ENCODE data around the gene SLC18B1. TPM values are rescaled to one million over a fixed set of nuclear protein-coding genes. Genes with fewer than 3 reads are reported as not detected.

Gene SLC18B1
- total and polyA plus RNA-seq, 4 experiments from 2014 or later: 11.6 to 19.5 (median 14.2) TPM

DNA sequence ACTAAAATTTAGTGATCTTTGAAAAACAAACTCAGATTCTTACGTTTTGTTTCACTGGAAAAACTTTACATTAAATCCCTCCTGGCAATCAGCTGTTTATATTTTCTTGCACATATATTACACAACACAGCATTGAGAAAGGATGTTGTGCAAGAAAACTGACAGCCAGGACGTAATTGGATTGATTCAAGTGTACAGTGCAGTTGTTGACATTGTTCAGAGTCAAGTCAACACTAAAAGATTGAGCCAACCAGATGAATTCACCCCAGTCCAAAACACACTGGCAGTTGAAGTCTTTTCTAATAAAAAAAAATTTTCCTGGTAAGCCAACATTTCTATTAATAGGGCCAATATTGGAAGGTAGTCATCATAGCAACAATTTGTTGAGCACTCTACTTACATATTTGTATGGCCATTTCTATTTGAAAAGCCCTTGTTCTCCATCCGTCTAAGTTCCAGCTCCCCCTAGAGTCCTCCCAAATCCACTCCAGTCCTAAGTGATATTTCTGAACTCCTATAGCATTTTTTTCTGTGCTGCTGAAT, 63.7 kb downstream of the SLC18B1 start:
- Mint-ChIP-seq H3K4me3 (no peak overlapping the region), H3K4me1 (peaks cover 0 to 10% (median 8%) of the 10 kb centered on the region in 4 donors), H3K27ac (no peak overlapping the region), H3K27me3 (peaks cover 1 to 2% of the 10 kb centered on the region in 2 donors), H3K36me3 (peaks cover 0 to 3% of the 10 kb centered on the region in 2 donors), H3K9me3 (peaks cover 0 to 12% (median 3%) of the 10 kb centered on the region in 8 donors)
- no peaks in the 10 kb centered on the region for H3K36me3 ChIP-seq (ENCODE audit: insufficient read depth, low read length)
- CTCF ChIA-PET (ENCODE audit: partially characterized antibody): no interaction called here
- no peaks in the 10 kb centered on the region for H3K4me1 ChIP-seq (ENCODE audit: insufficient read depth, low read length)
- H3K4me3 ChIP-seq (ENCODE audit: low read length in 2 of 2): no peak overlapping the region
- no peak overlapping the region for H3K27ac ChIP-seq (ENCODE audit: low read depth, low read length)
- POLR2A ChIA-PET (ENCODE audit: partially characterized antibody): no interaction called here
- H3K27me3 ChIP-seq (ENCODE audit: insufficient read depth, low read length): no peaks in the 10 kb centered on the region
- no peak for DNase-seq
- no peaks in the 10 kb centered on the region for H3K9me3 ChIP-seq (ENCODE audit: control insufficient read depth in 1 of 2, low read length in 2 of 2)
- intact Hi-C loops (cut with micrococcal nuclease): no loop called here

DNA sequence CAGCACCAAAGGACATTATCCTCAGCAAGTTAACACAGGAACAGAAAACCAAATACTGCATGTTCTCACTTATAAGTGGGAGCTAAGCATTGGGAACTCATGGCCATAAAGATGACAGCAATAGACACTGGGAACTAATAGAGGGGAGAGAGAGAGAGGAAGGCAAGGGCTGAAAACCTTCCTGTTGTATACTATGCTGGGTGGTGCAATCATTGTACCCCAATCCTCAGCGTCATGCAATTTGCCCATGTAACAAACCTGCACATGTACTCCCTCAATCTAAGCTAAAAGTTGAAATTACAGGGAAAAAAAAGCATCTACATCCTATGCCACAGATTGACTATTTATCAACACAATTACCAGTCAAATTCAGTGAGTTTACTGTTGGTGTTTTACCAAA, 64.6 kb downstream of the SLC18B1 start:
- no peak overlapping the region for H3K27ac ChIP-seq (ENCODE audit: low read depth, low read length)
- peaks cover 0 to 10% (median 8%) of the 10 kb centered on the region in 4 donors for H3K4me1 Mint-ChIP-seq
- H3K27me3 Mint-ChIP-seq: peaks cover 1 to 2% of the 10 kb centered on the region in 2 donors
- CTCF ChIA-PET (ENCODE audit: partially characterized antibody): no interaction called here
- no peaks in the 10 kb centered on the region for H3K36me3 Mint-ChIP-seq
- intact Hi-C loops (cut with micrococcal nuclease): no loop called here
- no peak overlapping the region for H3K4me3 Mint-ChIP-seq
- no peaks in the 10 kb centered on the region for H3K9me3 ChIP-seq (ENCODE audit: control insufficient read depth in 1 of 2, low read length in 2 of 2)
- peaks cover 0 to 8% (median 0%) of the 10 kb centered on the region in 8 donors for H3K9me3 Mint-ChIP-seq
- POLR2A ChIA-PET (ENCODE audit: partially characterized antibody): no interaction called here
- no peaks in the 10 kb centered on the region for H3K36me3 ChIP-seq (ENCODE audit: insufficient read depth, low read length)
- H3K4me1 ChIP-seq (ENCODE audit: insufficient read depth, low read length): no peaks in the 10 kb centered on the region
- H3K4me3 ChIP-seq (ENCODE audit: low read length in 2 of 2): no peak overlapping the region
- no peak for DNase-seq
- H3K27ac Mint-ChIP-seq: no peak overlapping the region
- H3K27me3 ChIP-seq (ENCODE audit: insufficient read depth, low read length): no peaks in the 10 kb centered on the region

DNA sequence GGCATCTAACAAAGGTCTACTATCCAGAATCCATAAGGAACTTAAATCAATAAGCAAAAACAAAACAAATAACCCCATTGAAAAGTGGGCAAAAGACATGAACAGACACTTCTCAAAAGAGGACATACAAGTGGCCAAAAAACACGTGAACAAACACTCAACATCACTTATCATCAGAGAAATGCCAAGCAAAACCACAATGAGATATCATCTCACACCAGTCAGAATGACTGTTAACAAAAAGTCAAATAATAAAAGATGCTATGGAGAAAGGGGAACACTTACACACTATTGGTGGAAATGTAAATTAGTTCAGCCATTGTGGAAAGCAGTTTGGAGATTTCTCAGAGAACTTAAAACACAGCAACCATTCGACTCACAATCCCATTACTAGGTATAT, 65.2 kb downstream of the SLC18B1 start:
- H3K9me3 Mint-ChIP-seq: peaks cover 0 to 2% (median 0%) of the 10 kb centered on the region in 8 donors
- H3K4me1 Mint-ChIP-seq: peaks cover 0 to 10% (median 8%) of the 10 kb centered on the region in 4 donors
- no peaks in the 10 kb centered on the region for H3K27me3 ChIP-seq (ENCODE audit: insufficient read depth, low read length)
- H3K9me3 ChIP-seq (ENCODE audit: control insufficient read depth in 1 of 2, low read length in 2 of 2): no peaks in the 10 kb centered on the region
- H3K4me3 ChIP-seq (ENCODE audit: low read length in 2 of 2): no peak overlapping the region
- intact Hi-C loops (cut with micrococcal nuclease): no loop called here
- H3K27me3 Mint-ChIP-seq: peaks cover 0 to 1% of the 10 kb centered on the region in 2 donors
- no peaks in the 10 kb centered on the region for H3K4me1 ChIP-seq (ENCODE audit: insufficient read depth, low read length)
- H3K4me3 Mint-ChIP-seq: no peak overlapping the region
- DNase-seq: no peak
- POLR2A ChIA-PET (ENCODE audit: partially characterized antibody): no interaction called here
- H3K36me3 ChIP-seq (ENCODE audit: insufficient read depth, low read length): no peaks in the 10 kb centered on the region
- CTCF ChIA-PET (ENCODE audit: partially characterized antibody): no interaction called here
- no peaks in the 10 kb centered on the region for H3K36me3 Mint-ChIP-seq
- no peak overlapping the region for H3K27ac ChIP-seq (ENCODE audit: low read depth, low read length)
- H3K27ac Mint-ChIP-seq: no peak overlapping the region

DNA sequence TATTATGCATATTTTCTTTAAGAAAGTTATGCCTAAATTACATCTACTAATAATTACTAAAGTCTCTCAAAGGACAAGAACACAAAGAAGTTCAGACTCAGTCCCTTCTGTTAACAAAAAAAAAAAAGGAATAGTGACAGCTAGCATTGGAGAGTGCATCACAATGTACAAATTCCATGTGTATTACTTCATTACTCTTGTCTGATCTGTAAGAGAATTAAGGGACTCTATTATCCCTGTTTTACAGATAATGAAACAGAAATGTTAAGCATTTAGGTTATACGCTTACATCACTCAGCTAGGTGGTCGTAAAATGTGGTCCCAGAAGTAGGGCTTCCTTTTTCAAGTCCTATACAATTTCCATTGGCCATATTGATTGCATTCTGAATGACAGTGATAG, 67.4 kb downstream of the SLC18B1 start:
- Mint-ChIP-seq H3K27me3 (no peaks in the 10 kb centered on the region), H3K4me3 (no peak overlapping the region), H3K36me3 (no peaks in the 10 kb centered on the region), H3K9me3 (no peaks in the 10 kb centered on the region), H3K4me1 (peaks cover 0 to 4% (median 2%) of the 10 kb centered on the region in 4 donors), H3K27ac (no peak overlapping the region)
- H3K27me3 ChIP-seq (ENCODE audit: insufficient read depth, low read length): no peaks in the 10 kb centered on the region
- H3K27ac ChIP-seq (ENCODE audit: low read depth, low read length): no peak overlapping the region
- no peak overlapping the region for H3K4me3 ChIP-seq (ENCODE audit: low read length in 2 of 2)
- intact Hi-C loops (cut with micrococcal nuclease): no loop called here
- no peaks in the 10 kb centered on the region for H3K9me3 ChIP-seq (ENCODE audit: control insufficient read depth in 1 of 2, low read length in 2 of 2)
- ChIA-PET CTCF (ENCODE audit: partially characterized antibody) (no interaction called here), POLR2A (ENCODE audit: partially characterized antibody) (no interaction called here)
- DNase-seq: no peak
- no peaks in the 10 kb centered on the region for H3K36me3 ChIP-seq (ENCODE audit: insufficient read depth, low read length)
- no peaks in the 10 kb centered on the region for H3K4me1 ChIP-seq (ENCODE audit: insufficient read depth, low read length)

DNA sequence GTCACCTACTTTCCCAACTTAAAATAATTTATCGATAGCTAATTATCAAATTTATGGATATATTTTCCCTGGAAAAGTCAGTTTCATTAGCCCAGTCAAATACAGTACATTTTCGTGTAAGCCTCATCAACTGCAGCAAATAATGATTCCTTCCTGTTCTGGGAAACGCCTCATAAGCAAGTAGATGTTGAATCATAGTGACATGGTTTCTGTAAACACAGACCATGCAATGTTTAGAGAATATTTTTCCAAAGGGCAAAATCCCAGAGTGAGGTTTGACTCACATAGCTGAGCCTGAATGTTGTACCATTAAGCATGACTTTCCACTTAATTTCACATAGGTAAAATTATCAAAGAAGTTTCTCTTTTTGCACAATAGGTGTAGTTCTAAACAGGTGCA, 67.9 kb downstream of the SLC18B1 start:
- intact Hi-C loops (cut with micrococcal nuclease): no loop called here

DNA sequence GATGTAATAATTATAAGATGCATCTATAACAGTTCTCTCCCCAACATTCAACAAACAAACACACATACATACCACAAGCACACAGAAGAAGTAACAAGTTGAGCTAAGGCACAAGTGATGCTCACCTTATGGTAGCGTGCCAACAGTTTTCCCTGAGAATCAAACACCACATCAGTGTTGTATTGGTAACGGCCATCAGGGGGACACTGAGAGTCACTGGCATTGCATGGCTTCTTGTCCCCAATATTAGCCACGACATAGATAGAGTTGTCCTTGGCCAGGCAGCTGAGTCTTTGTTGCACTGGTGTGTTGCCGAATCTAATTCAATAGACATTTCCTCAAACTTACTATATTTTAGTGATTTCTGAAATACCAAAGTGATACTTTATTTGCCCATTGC, 69.8 kb downstream of the SLC18B1 start:
- Histone ChIP-seq H3K27me3 (ENCODE audit: insufficient read depth, low read length) (no peaks in the 10 kb centered on the region), H3K36me3 (ENCODE audit: insufficient read depth, low read length) (no peaks in the 10 kb centered on the region), H3K4me1 (ENCODE audit: insufficient read depth, low read length) (no peaks in the 10 kb centered on the region), H3K4me3 (ENCODE audit: low read length in 2 of 2) (no peak overlapping the region), H3K27ac (ENCODE audit: low read depth, low read length) (no peak overlapping the region), H3K9me3 (ENCODE audit: control insufficient read depth in 1 of 2, low read length in 2 of 2) (no peaks in the 10 kb centered on the region)
- Mint-ChIP-seq H3K9me3 (no peaks in the 10 kb centered on the region), H3K36me3 (no peaks in the 10 kb centered on the region), H3K27me3 (peaks cover 0 to 1% of the 10 kb centered on the region in 2 donors), H3K4me1 (peaks cover 4 to 12% (median 7%) of the 10 kb centered on the region in 4 donors), H3K4me3 (no peak overlapping the region), H3K27ac (no peak overlapping the region)
- intact Hi-C loops (cut with micrococcal nuclease): no loop called here
- ChIA-PET CTCF (ENCODE audit: partially characterized antibody) (interaction anchor here (1.4 kb wide), 1 partner anchor 35 kb away, joined by 3 read pairs; no protein-coding TSS in a partner anchor), POLR2A (ENCODE audit: partially characterized antibody) (no interaction called here)
- no peak for DNase-seq

More for the DNA sequence above, 67.9 kb downstream of the SLC18B1 start:
- no peaks in the 10 kb centered on the region for H3K36me3 ChIP-seq (ENCODE audit: insufficient read depth, low read length)
- no peak for DNase-seq
- H3K4me3 ChIP-seq (ENCODE audit: low read length in 2 of 2): no peak overlapping the region
- Mint-ChIP-seq H3K36me3 (no peaks in the 10 kb centered on the region), H3K4me1 (peaks cover 4 to 9% (median 7%) of the 10 kb centered on the region in 4 donors), H3K4me3 (no peak overlapping the region), H3K27me3 (peaks cover 0 to under 1% of the 10 kb centered on the region in 2 donors), H3K27ac (no peak overlapping the region), H3K9me3 (no peaks in the 10 kb centered on the region)
- no peaks in the 10 kb centered on the region for H3K27me3 ChIP-seq (ENCODE audit: insufficient read depth, low read length)
- POLR2A ChIA-PET (ENCODE audit: partially characterized antibody): no interaction called here
- no peaks in the 10 kb centered on the region for H3K9me3 ChIP-seq (ENCODE audit: control insufficient read depth in 1 of 2, low read length in 2 of 2)
- CTCF ChIA-PET (ENCODE audit: partially characterized antibody): no interaction called here
- no peaks in the 10 kb centered on the region for H3K4me1 ChIP-seq (ENCODE audit: insufficient read depth, low read length)
- no peak overlapping the region for H3K27ac ChIP-seq (ENCODE audit: low read depth, low read length)

DNA sequence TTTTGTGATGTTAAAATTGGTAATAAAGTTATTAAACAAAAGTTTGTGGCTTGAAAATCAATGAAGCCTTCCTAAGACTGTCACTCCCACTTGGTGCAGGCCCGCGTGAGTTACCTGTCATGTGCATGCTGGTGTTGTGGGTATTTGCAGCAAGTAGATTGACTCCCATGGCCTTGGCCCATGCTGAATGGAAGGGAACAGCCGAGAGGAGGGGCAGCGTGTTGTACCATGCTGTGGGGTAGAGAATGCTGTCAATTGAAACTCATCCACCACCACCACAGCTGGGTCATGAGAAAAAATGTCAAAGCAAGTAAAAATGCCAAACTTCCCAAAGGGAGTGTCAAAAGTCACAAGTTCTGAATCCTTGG, 71.8 kb downstream of the SLC18B1 start:
- DNase-seq: no peak
- Histone ChIP-seq H3K4me1 (ENCODE audit: insufficient read depth, low read length) (no peaks in the 10 kb centered on the region), H3K4me3 (ENCODE audit: low read length in 2 of 2) (no peak overlapping the region), H3K36me3 (ENCODE audit: insufficient read depth, low read length) (no peaks in the 10 kb centered on the region), H3K27ac (ENCODE audit: low read depth, low read length) (no peak overlapping the region), H3K27me3 (ENCODE audit: insufficient read depth, low read length) (no peaks in the 10 kb centered on the region), H3K9me3 (ENCODE audit: control insufficient read depth in 1 of 2, low read length in 2 of 2) (no peaks in the 10 kb centered on the region)
- Mint-ChIP-seq H3K27ac (no peak overlapping the region), H3K36me3 (no peaks in the 10 kb centered on the region), H3K4me3 (no peak overlapping the region), H3K4me1 (peaks cover 4 to 12% (median 7%) of the 10 kb centered on the region in 4 donors), H3K9me3 (no peaks in the 10 kb centered on the region), H3K27me3 (peaks cover 0 to 1% of the 10 kb centered on the region in 2 donors)
- ChIA-PET POLR2A (ENCODE audit: partially characterized antibody) (no interaction called here), CTCF (ENCODE audit: partially characterized antibody) (no interaction called here)
- intact Hi-C loops (cut with micrococcal nuclease): no loop called here

Data from CD4-positive, alpha-beta memory T cell (primary cell).